ENCODE measurements around the gene CLTB. TPM values are rescaled to one million over a fixed set of nuclear protein-coding genes. Genes with fewer than 3 reads are reported as not detected.

Gene CLTB
- polyA plus RNA-seq, 1 donor: 137 TPM

DNA sequence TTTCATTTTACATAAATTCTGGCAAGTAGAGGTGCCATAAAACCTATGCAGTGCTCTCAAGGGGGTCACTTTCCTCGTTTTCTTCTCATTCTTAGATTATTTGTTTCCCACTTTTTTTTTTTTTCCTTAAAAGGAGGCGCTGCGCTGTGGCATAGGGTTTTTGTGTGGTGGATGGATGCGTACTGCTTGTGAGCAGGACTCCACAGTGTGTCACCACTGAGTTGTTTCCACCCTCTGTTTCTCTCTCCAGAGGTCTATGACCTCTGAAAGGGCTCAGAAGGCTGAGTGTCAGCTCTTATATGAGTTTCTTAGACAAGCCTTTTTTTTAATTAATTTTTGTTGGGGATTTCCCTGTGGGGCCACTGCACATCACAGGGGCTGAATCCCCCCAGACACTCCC is 13.6 kb upstream of the CLTB start:
- whole genome bisulfite sequencing (ENCODE audit: insufficient coverage, low lambda C conversion rate): 88% methylated on average over 2 of the region's 4 CpGs
- Histone ChIP-seq H3K27ac (ENCODE audit: low read length) (peak overlapping the region; percentile 23), H3K4me3 (ENCODE audit: low read length) (no peak overlapping the region), H3K9me3 (ENCODE audit: control insufficient read depth, low read depth, low read length) (peaks cover 8% of the 10 kb centered on the region), H3K27me3 (ENCODE audit: control insufficient read depth, insufficient read depth, low read length) (no peaks in the 10 kb centered on the region), H3K36me3 (ENCODE audit: control insufficient read depth, insufficient read depth, low read length) (no peaks in the 10 kb centered on the region), H3K4me1 (ENCODE audit: control insufficient read depth, insufficient read depth, low read length) (peaks cover 16% of the 10 kb centered on the region)
- no peak for DNase-seq

DNA sequence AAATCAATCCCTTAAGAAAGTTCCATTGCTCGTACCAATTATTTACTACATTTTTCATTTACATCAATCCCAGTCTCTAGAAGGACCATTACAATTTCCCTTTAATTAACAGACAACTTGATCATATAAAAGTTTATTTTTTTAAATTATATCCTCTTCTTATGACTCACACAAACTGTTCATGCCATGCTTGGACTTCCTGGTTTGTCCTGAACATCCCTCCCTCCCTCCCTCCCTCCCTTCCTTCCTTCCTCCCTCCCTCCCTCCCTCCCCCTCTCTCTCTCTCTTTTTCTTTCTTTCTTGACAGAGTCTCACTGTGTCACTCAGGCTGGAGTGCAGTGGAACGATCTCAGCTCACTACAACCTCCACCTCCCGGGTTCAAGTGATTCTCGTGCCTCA is 11.6 kb upstream of the CLTB start:
- DNase-seq: peak in 1 of 2 donors; percentile 57
- Histone ChIP-seq H3K9me3 (ENCODE audit: control insufficient read depth, low read depth, low read length) (peaks cover under 1% of the 10 kb centered on the region), H3K4me3 (ENCODE audit: low read length) (no peak overlapping the region), H3K27me3 (ENCODE audit: control insufficient read depth, insufficient read depth, low read length) (no peaks in the 10 kb centered on the region), H3K36me3 (ENCODE audit: control insufficient read depth, insufficient read depth, low read length) (no peaks in the 10 kb centered on the region), H3K27ac (ENCODE audit: low read length) (peak overlapping the region; percentile 85), H3K4me1 (ENCODE audit: control insufficient read depth, insufficient read depth, low read length) (peaks cover 27% of the 10 kb centered on the region)
- WGBS (ENCODE audit: insufficient coverage, low lambda C conversion rate): 17% methylated on average over 1 of the region's 4 CpGs

DNA sequence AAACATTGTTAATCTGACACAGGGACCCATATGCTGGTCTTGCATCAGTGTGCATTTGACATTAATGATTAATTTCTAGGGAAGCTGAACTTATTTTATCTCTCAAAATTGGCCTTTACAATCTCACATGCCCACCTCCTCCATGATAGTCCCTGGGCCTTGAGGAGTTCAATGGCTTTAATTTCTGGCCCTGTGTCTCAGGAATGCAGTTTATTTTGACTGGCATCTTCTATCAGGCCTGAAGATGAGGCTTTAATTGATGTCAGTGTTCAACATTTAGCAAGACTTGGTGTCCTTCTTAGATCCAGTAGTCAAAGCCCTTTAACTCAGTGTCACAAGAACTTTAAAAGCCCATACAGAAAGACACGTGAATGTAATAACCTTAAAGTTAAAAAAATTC is 10.5 kb upstream of the CLTB start:
- Histone ChIP-seq H3K27me3 (ENCODE audit: control insufficient read depth, insufficient read depth, low read length) (no peaks in the 10 kb centered on the region), H3K4me1 (ENCODE audit: control insufficient read depth, insufficient read depth, low read length) (peaks cover 27% of the 10 kb centered on the region), H3K27ac (ENCODE audit: low read length) (peak overlapping the region; percentile 85), H3K4me3 (ENCODE audit: low read length) (no peak overlapping the region), H3K36me3 (ENCODE audit: control insufficient read depth, insufficient read depth, low read length) (no peaks in the 10 kb centered on the region), H3K9me3 (ENCODE audit: control insufficient read depth, low read depth, low read length) (peaks cover 3% of the 10 kb centered on the region)
- no CpG with 5 or more reads among the region's 1 CpG for WGBS (ENCODE audit: insufficient coverage, low lambda C conversion rate)
- peak in 1 of 2 donors; percentile 83 for DNase-seq

DNA sequence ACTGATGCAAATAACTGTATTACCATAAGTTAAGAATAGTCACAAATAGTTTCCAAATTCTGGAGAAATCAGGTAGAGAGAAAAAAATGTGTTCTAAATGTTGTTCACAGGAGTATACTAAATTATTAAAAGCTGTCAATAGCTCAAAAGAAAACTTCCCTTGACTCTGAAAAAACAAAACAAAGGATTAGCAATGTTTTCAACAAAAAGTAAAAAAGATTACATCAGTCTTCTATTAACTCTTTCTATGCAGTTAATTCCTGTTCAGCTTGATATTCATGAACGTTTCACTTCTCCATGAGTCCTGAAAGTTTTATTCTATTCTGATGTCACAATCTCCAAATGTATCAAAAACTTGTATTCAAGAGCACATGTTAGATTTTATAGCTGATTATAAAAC is 9.5 kb upstream of the CLTB start:
- peaks cover 13% of the 10 kb centered on the region for H3K9me3 ChIP-seq (ENCODE audit: control insufficient read depth, low read depth, low read length)
- H3K4me1 ChIP-seq (ENCODE audit: control insufficient read depth, insufficient read depth, low read length): peaks cover 27% of the 10 kb centered on the region
- H3K4me3 ChIP-seq (ENCODE audit: low read length): no peak overlapping the region
- no peaks in the 10 kb centered on the region for H3K27me3 ChIP-seq (ENCODE audit: control insufficient read depth, insufficient read depth, low read length)
- H3K27ac ChIP-seq (ENCODE audit: low read length): peak overlapping the region; percentile 85
- no peak for DNase-seq
- WGBS (ENCODE audit: insufficient coverage, low lambda C conversion rate): 100% methylated on average over 1 of the region's 1 CpG
- no peaks in the 10 kb centered on the region for H3K36me3 ChIP-seq (ENCODE audit: control insufficient read depth, insufficient read depth, low read length)

DNA sequence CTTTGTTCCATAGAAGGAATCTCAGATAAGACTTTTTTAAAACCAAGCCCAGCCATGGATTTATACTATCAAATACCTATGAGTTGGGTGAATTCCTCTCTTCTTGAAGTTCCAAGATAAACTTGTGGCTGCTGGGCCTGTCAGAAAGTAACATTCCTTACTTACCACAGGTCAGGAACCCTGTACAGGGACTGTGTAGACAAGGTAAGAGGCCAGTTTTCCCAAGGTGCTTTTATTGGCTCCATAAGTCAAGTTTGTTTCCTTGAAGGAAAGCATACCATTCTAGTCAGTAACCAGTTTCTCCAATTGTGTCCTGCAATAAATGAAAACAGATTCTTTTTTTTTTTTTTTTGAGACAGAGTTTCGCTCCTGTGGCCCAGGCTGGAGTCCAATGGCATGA is 8.8 kb upstream of the CLTB start:
- Histone ChIP-seq H3K4me1 (ENCODE audit: control insufficient read depth, insufficient read depth, low read length) (peaks cover 27% of the 10 kb centered on the region), H3K36me3 (ENCODE audit: control insufficient read depth, insufficient read depth, low read length) (no peaks in the 10 kb centered on the region), H3K27ac (ENCODE audit: low read length) (peak overlapping the region; percentile 85), H3K4me3 (ENCODE audit: low read length) (no peak overlapping the region), H3K9me3 (ENCODE audit: control insufficient read depth, low read depth, low read length) (peaks cover 15% of the 10 kb centered on the region), H3K27me3 (ENCODE audit: control insufficient read depth, insufficient read depth, low read length) (no peaks in the 10 kb centered on the region)
- WGBS (ENCODE audit: insufficient coverage, low lambda C conversion rate): no CpG with 5 or more reads among the region's 1 CpG
- peak; percentile 86 to 93 for DNase-seq

DNA sequence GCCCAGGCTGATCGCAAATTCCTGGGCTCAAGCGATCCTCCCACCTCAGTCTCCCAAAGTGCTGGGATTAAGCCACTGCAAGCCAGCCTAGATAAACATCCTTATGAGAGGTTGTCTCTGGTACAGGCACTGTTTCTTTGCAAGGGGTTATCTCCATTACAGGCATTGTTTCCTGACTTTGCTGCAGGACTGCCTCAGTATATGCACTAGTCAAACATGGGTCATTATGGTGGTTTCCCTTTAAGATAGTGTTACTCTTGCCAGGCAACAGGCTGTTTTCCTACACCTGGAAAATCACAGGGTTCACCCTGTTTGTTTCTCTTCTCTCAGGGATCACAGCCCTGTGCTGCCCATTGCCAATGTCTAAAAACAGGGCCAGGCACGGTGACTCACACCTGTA is 7.8 kb upstream of the CLTB start:
- Histone ChIP-seq H3K27ac (ENCODE audit: low read length) (peak overlapping the region; percentile 63), H3K27me3 (ENCODE audit: control insufficient read depth, insufficient read depth, low read length) (no peaks in the 10 kb centered on the region), H3K36me3 (ENCODE audit: control insufficient read depth, insufficient read depth, low read length) (no peaks in the 10 kb centered on the region), H3K4me3 (ENCODE audit: low read length) (no peak overlapping the region), H3K9me3 (ENCODE audit: control insufficient read depth, low read depth, low read length) (peaks cover 18% of the 10 kb centered on the region), H3K4me1 (ENCODE audit: control insufficient read depth, insufficient read depth, low read length) (peaks cover 27% of the 10 kb centered on the region)
- WGBS (ENCODE audit: insufficient coverage, low lambda C conversion rate): no CpG with 5 or more reads among the region's 3 CpGs
- DNase-seq: peak in 1 of 2 donors; percentile 48

DNA sequence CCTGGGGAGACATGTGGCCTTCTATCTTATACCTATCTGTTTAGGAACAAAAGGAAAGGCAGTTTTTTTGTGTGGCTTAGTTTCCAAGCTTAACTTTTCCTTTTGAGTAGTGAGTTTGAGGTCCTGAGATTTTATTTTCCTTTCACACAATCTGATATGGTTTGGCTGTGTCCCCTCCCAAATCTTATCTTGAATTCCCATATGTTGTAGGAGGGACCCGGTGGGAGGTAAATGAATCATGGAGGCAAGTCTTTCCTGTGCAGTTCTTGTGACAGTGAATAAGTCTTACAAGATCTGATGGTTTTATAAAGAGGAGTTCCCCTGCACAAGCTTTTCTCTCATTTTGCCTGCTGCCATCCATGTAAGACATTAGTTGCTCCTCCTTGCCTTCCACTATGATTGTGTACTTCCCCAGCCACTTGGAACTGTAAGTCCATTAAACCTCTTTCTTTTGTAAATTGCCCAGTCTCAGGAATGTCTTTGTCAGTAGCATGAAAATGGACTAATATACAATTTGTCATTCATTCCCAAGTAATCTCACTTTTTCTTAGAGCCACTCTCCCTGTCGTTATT is 4.7 kb upstream of the CLTB start:
- H3K27ac ChIP-seq (ENCODE audit: low read length): no peak overlapping the region
- no peaks in the 10 kb centered on the region for H3K27me3 ChIP-seq (ENCODE audit: control insufficient read depth, insufficient read depth, low read length)
- H3K4me3 ChIP-seq (ENCODE audit: low read length): no peak overlapping the region
- no CpG with 5 or more reads among the region's 2 CpGs for WGBS (ENCODE audit: insufficient coverage, low lambda C conversion rate)
- H3K36me3 ChIP-seq (ENCODE audit: control insufficient read depth, insufficient read depth, low read length): no peaks in the 10 kb centered on the region
- H3K4me1 ChIP-seq (ENCODE audit: control insufficient read depth, insufficient read depth, low read length): peaks cover 32% of the 10 kb centered on the region
- peaks cover 18% of the 10 kb centered on the region for H3K9me3 ChIP-seq (ENCODE audit: control insufficient read depth, low read depth, low read length)
- no peak for DNase-seq

DNA sequence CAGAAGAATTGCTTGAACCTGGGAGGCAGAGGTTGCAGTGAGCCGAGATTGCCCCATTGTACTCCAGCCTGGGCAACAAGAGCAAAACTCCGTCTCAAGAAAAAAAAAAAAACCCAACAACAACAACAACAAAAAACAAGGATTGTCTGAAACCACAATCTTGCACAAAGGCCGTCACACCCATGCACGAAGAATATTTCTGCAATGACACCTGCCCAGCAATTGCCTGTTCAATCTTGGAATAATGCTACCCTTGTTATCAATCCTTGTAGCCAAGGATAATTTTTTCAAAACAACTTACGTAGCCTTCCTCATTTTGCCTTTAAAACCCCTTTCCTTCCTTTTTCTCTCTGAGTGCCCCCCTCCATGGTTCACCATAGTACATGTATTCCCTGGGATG is 3.7 kb upstream of the CLTB start:
- H3K9me3 ChIP-seq (ENCODE audit: control insufficient read depth, low read depth, low read length): peaks cover 18% of the 10 kb centered on the region
- peaks cover 28% of the 10 kb centered on the region for H3K4me1 ChIP-seq (ENCODE audit: control insufficient read depth, insufficient read depth, low read length)
- H3K27me3 ChIP-seq (ENCODE audit: control insufficient read depth, insufficient read depth, low read length): no peaks in the 10 kb centered on the region
- H3K4me3 ChIP-seq (ENCODE audit: low read length): no peak overlapping the region
- no peak for DNase-seq
- 92% methylated on average over 1 of the region's 5 CpGs for WGBS (ENCODE audit: insufficient coverage, low lambda C conversion rate)
- no peak overlapping the region for H3K27ac ChIP-seq (ENCODE audit: low read length)
- no peaks in the 10 kb centered on the region for H3K36me3 ChIP-seq (ENCODE audit: control insufficient read depth, insufficient read depth, low read length)

DNA sequence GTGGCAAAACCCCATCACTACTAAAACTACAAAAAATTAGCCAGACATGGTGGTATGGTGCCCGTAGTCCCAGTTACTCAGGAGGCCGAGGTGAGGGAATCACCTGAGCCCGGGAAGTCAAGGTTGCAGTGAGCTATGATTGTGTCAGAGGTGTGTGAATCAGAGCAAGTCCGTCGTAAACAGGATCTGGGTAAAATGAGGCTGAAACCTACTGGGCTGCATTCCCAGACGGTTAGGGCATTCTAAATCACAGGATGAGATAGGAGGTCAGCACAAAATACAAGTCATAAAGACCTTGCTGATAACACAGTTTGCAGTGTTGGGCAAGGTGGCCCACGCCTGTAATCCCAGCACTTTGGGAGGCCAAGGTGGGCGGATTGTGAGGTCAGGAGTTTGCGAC is 1.9 kb upstream of the CLTB start:
- H3K27ac ChIP-seq (ENCODE audit: low read length): peak overlapping the region; percentile 92
- H3K4me3 ChIP-seq (ENCODE audit: low read length): no peak overlapping the region
- DNase-seq: peak; percentile 93 to 95
- H3K4me1 ChIP-seq (ENCODE audit: control insufficient read depth, insufficient read depth, low read length): peaks cover 19% of the 10 kb centered on the region
- no CpG with 5 or more reads among the region's 9 CpGs for WGBS (ENCODE audit: insufficient coverage, low lambda C conversion rate)
- peaks cover under 1% of the 10 kb centered on the region for H3K36me3 ChIP-seq (ENCODE audit: control insufficient read depth, insufficient read depth, low read length)
- no peaks in the 10 kb centered on the region for H3K27me3 ChIP-seq (ENCODE audit: control insufficient read depth, insufficient read depth, low read length)
- H3K9me3 ChIP-seq (ENCODE audit: control insufficient read depth, low read depth, low read length): peaks cover 18% of the 10 kb centered on the region

DNA sequence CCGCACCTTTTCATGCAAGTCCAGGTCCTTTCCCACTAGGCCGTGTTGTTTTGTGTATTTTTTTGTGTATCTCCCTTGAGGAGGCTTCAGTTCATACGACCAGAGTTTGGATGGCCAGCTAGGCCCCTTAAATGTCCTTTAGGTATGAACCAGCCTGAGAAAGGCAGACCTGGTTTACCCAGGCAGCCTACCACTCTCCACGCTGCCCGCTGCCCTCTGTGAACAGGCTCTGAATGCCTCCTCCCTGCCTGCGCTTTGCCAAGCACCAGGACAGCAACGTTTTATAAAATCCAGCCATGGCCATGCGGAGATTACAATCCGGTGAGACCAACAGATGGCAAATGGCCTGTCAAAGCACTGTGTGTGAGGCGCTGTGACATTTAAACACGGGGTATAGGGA is 626 bp upstream of the CLTB start:
- no peak for DNase-seq
- H3K4me3 ChIP-seq (ENCODE audit: low read length): no peak overlapping the region
- no CpG with 5 or more reads among the region's 11 CpGs for WGBS (ENCODE audit: insufficient coverage, low lambda C conversion rate)

DNA sequence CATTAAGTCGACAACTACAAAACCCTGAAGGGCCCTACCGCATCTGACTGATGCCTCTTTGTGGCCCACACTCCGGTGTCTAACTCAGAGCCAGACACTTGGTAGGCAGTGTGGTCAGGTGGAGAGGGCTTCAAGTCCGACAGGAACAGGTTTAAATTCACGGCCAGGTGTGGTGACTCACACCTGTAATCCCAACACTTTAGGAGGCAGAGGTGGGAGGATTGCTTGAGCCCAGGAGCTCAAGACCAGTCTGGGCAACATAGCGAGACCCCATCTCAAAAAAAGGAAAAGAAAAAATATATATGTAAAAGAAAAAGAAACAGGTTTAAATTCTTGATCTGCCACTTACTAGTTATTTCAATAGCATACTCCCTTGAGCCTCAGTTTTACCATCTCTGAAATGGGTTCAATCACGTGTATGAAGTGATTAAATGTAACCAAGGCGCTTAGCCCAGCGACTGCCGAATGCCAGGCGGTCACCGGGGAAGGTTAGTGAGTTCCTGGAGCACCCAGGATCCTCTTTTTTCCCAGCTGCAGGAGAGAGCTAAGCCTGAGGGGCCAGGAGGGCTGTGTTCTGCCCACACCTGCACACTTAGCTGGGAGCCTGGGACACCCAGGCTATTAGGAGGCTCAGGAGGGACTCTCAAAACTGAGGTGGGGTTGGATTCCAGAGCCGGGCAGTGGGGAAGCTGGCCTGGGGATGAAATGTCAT is 943 bp downstream of the CLTB start:
- DNase-seq: no peak
- Histone ChIP-seq H3K9me3 (ENCODE audit: control insufficient read depth, low read depth, low read length) (peaks cover 4% of the 10 kb centered on the region), H3K4me1 (ENCODE audit: control insufficient read depth, insufficient read depth, low read length) (peaks cover 17% of the 10 kb centered on the region), H3K4me3 (ENCODE audit: low read length) (peak overlapping the region; percentile 87), H3K27me3 (ENCODE audit: control insufficient read depth, insufficient read depth, low read length) (no peaks in the 10 kb centered on the region), H3K36me3 (ENCODE audit: control insufficient read depth, insufficient read depth, low read length) (peaks cover 12% of the 10 kb centered on the region), H3K27ac (ENCODE audit: low read length) (peak overlapping the region; percentile 77)
- no CpG with 5 or more reads among the region's 13 CpGs for WGBS (ENCODE audit: insufficient coverage, low lambda C conversion rate)

More for the DNA sequence above, 626 bp upstream of the CLTB start:
- Histone ChIP-seq H3K9me3 (ENCODE audit: control insufficient read depth, low read depth, low read length) (peaks cover 15% of the 10 kb centered on the region), H3K36me3 (ENCODE audit: control insufficient read depth, insufficient read depth, low read length) (peaks cover 8% of the 10 kb centered on the region), H3K27ac (ENCODE audit: low read length) (peak overlapping the region; percentile 92), H3K27me3 (ENCODE audit: control insufficient read depth, insufficient read depth, low read length) (no peaks in the 10 kb centered on the region), H3K4me1 (ENCODE audit: control insufficient read depth, insufficient read depth, low read length) (peaks cover 17% of the 10 kb centered on the region)

Measured in large intestine (tissue), 3 donors.